Measurements from ENCODE around the gene TRIM21.
"Not testable (repeated sequence)": the region's sequence is repeated elsewhere in the genome, so short reads cannot be mapped to it uniquely, and the experiment has no call there.

The TRIM21 gene

GRCh38 chr11:4393209-4393857 lies at the start of gene TRIM21:
TRIM21 (minus strand) TSS chr11:4393702; CDS start chr11:4390409, 3,293 bp downstream.
- DNase-seq (ENCODE audit: insufficient read length, low spot score) = peak; percentile 69
- FAIRE-seq = peak; percentile 99

- FAIRE-seq (no peak), DNase-seq (ENCODE audit: insufficient read length, low spot score) (no peak)
Measured at GRCh38 chr11:4441515-4441914, 48.0 kb upstream of the TRIM21 start.

GRCh38 chr11:4436411-4436810 lies 42.9 kb upstream of the TRIM21 start:
- no peak for DNase-seq (ENCODE audit: insufficient read length, low spot score)

GRCh38 chr11:4433856-4434255 lies 40.4 kb upstream of the TRIM21 start:
- DNase-seq (ENCODE audit: insufficient read length, low spot score) = no peak
- FAIRE-seq = no peak

More at GRCh38 chr11:4436411-4436810, 42.9 kb upstream of the TRIM21 start:
- FAIRE-seq = no peak

- DNase-seq (ENCODE audit: insufficient read length, low spot score) (no peak), FAIRE-seq (no peak)
Measured at GRCh38 chr11:4430051-4430450, 36.5 kb upstream of the TRIM21 start.

GRCh38 chr11:4418403-4418802 lies 24.9 kb upstream of the TRIM21 start:
- DNase-seq (ENCODE audit: insufficient read length, low spot score) (no peak), FAIRE-seq (no peak)

GRCh38 chr11:4416816-4417215 lies 23.3 kb upstream of the TRIM21 start:
- no peak for DNase-seq (ENCODE audit: insufficient read length, low spot score)
- FAIRE-seq = no peak

- DNase-seq (ENCODE audit: insufficient read length, low spot score) (no peak), FAIRE-seq (no peak)
Measured at GRCh38 chr11:4416306-4416705, 22.8 kb upstream of the TRIM21 start.

GRCh38 chr11:4406206-4406605 lies 12.7 kb upstream of the TRIM21 start:
- FAIRE-seq; DNase-seq (ENCODE audit: insufficient read length, low spot score): not testable (repeated sequence)

- no peak for DNase-seq (ENCODE audit: insufficient read length, low spot score)
- no peak for FAIRE-seq
Measured at GRCh38 chr11:4393858-4394223, 339 bp upstream of the TRIM21 start.

GRCh38 chr11:4388221-4388620 lies 5.3 kb downstream of the TRIM21 start:
- DNase-seq (ENCODE audit: insufficient read length, low spot score) = no peak
- no peak for FAIRE-seq

GRCh38 chr11:4385978-4386740 lies 7.3 kb downstream of the TRIM21 start:
- FAIRE-seq (no peak), DNase-seq (ENCODE audit: insufficient read length, low spot score) (no peak)

GRCh38 chr11:4381901-4382300 lies 11.6 kb downstream of the TRIM21 start:
- DNase-seq (ENCODE audit: insufficient read length, low spot score) (no peak), FAIRE-seq (no peak)

- FAIRE-seq = no peak
- DNase-seq (ENCODE audit: insufficient read length, low spot score) = no peak
Measured at GRCh38 chr11:4375431-4376140, 17.9 kb downstream of the TRIM21 start.

- FAIRE-seq (no peak), DNase-seq (ENCODE audit: insufficient read length, low spot score) (no peak)
Measured at GRCh38 chr11:4370166-4370565, 23.3 kb downstream of the TRIM21 start.

- FAIRE-seq = no peak
- no peak for DNase-seq (ENCODE audit: insufficient read length, low spot score)
Measured at GRCh38 chr11:4368286-4368685, 25.2 kb downstream of the TRIM21 start, which contains the start of gene OR52B4. OR52B4 (minus strand) TSS chr11:4368386; CDS start chr11:4368295, 91 bp downstream.

GRCh38 chr11:4348142-4348541 lies 45.4 kb downstream of the TRIM21 start:
- DNase-seq (ENCODE audit: insufficient read length, low spot score); FAIRE-seq: not testable (repeated sequence)

- not testable (repeated sequence) for FAIRE-seq; DNase-seq (ENCODE audit: insufficient read length, low spot score)
Measured at GRCh38 chr11:4345366-4345765, 48.1 kb downstream of the TRIM21 start.

All from GM19239 (cell line).